ENCODE data around the gene EEF1AKMT1.

DNA sequence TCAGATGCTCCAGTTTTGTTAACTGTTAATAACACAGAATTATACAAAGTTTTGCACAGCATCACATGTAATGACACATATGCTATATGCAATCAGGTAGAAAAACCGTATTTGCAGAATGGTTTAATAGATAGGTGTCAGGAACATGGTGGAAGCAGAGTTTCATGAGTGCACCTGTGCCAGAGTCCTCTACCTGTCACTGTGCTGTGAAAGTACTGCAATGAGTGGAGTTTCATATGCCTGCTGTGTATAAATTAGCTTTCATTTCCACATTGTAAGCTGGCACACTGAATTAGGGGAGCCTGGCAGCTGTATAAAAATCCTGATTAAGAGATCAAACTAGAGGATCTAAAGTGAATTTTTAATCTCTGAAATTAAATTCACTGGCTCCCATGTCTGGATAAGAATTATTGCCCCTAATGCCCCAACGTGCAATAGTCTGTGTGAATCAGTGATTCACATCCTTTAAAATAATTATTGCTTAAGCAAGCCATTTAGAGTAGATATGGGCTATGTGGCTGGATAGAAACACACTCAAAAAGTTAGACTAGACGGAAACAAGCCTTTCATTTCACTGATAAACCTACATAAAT lies 8.5 kb upstream of the EEF1AKMT1 start:
- TF ChIP-seq, protein P1, sequence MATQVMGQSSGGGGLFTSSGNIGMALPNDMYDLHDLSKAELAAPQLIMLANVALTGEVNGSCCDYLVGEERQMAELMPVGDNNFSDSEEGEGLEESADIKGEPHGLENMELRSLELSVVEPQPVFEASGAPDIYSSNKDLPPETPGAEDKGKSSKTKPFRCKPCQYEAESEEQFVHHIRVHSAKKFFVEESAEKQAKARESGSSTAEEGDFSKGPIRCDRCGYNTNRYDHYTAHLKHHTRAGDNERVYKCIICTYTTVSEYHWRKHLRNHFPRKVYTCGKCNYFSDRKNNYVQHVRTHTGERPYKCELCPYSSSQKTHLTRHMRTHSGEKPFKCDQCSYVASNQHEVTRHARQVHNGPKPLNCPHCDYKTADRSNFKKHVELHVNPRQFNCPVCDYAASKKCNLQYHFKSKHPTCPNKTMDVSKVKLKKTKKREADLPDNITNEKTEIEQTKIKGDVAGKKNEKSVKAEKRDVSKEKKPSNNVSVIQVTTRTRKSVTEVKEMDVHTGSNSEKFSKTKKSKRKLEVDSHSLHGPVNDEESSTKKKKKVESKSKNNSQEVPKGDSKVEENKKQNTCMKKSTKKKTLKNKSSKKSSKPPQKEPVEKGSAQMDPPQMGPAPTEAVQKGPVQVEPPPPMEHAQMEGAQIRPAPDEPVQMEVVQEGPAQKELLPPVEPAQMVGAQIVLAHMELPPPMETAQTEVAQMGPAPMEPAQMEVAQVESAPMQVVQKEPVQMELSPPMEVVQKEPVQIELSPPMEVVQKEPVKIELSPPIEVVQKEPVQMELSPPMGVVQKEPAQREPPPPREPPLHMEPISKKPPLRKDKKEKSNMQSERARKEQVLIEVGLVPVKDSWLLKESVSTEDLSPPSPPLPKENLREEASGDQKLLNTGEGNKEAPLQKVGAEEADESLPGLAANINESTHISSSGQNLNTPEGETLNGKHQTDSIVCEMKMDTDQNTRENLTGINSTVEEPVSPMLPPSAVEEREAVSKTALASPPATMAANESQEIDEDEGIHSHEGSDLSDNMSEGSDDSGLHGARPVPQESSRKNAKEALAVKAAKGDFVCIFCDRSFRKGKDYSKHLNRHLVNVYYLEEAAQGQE (IDR thresholded peaks at IDR 0.05; ENCODE audit: insufficient read depth in 1 of 2, low read depth in 2 of 2, low read length in 2 of 2), result no peak
- TF ChIP-seq POLR2AphosphoS5 (IDR thresholded peaks at IDR 0.05; ENCODE audit: low read depth, low read length) (no peak), SIN3A (IDR thresholded peaks at IDR 0.05; ENCODE audit: borderline replicate concordance, insufficient read depth, low read length) (no peak), TAF1 (IDR thresholded peaks at IDR 0.05; ENCODE audit: borderline replicate concordance, insufficient read depth, low read length) (no peak)
